ENCODE data around the gene UEVLD.

Gene UEVLD

DNA sequence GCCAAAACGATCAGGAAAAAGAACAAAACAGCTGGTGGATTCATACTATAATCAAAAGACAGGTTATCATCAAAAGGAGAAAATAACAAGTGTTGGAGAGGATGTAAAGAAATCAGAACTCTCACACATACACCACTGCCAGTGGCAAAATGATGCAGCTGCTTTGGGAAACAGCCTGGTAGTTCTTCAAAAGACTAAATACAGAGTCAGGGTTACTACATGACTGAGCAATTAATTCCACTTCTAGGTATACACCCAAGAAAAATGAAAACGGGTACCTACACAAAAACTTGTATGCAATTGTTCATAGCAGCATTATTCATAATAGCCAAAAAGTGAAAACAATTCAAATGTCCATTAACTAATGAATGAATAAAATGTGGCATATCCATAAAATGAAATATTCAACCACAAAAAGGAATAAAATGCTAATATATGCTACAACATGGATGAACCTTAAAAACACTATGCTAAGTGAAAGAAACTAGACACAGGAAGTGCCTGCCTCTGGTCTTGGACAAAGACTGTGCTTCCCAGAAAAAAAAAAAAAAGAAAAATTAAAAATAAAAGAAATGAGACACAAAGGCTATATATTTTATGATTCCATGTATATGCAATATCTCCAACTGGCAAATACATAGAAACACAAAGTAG is 8.3 kb downstream of the UEVLD start:
- no peak for DNase-seq

DNA sequence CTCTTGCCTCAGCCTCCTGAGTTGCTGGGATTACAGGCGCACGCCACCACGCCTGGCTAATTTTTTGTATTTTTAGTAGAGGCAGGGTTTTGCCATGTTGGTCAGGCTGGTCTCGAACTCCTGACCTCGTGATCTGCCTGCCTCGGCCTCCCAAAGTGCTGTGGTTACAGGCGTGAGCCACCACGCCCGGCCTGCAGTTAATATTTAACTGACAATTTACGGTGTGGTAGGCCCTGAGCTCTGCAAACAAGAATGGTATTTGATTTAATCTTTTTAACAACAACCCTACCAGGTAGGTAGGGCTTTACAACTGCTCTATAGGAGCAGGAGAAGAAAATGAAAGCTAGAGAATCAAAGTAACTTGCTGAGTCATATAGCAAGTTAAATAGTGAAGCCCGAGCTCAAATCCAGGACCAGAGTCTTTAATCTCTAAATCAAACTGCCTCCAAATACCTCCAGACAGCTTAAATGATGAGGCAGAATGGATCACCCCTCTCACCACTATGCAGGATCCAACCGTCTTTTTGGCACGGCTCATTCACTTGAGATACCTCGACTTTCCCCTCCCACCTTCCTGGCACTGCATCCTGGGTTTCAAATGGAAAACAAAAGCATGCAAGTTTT is 9.4 kb downstream of the UEVLD start:
- no peak for DNase-seq

DNA sequence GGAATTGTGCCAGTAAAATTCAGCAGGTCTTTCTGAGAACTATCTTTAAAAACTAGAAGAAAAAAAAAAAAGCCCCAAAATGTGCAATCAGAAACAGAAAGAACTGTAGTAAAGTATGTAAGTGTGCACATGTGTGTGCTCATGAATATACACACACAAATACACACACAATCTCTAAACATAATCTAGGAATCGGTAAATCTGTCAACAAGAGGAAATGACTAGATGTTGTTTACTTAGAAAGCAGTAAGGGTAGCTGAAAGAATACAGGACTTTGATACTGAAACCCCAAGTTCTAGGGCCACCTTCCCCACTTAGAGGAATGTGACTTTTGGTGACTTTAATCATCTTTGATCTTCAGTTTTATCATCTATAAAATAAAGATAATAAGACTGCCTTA is 13.2 kb downstream of the UEVLD start:
- DNase-seq = no peak

DNA sequence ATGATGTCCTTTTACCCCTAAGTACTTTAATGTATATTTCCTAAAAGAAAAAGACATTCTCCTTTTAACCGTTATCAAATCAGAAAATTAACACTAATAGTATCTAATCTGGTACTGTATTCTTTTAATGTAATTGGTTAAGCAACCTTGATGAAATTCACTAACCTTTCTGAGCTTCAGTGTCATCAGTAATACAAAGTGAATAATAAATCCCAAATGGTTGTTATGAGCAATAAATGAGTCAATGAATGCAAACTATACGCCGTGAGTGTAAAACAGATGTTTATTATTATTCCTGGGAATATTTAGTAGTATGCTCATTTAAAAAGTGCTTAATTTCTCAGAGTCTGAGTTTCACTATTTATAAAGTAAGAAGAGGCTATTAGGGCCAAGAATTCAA is 21.5 kb downstream of the UEVLD start:
- no peak for DNase-seq

DNA sequence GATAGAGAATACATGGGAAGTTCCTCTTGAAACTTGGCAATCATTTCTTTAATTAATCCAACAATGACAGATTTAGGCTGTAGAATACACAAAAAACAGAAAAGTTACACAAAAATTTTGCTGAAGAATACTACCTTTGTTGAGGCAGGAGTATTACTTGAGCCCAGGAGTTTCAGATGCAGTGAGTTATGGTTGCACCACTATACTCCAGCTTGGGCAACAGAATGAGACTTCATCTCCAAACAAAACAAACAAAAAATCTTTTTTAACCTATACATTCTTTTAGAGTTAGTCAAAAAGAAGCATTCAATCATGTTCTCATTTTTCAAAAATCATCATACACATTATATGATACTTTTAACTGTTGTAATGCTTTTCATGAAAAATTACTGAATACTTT is 22.1 kb downstream of the UEVLD start:
- no peak for DNase-seq

DNA sequence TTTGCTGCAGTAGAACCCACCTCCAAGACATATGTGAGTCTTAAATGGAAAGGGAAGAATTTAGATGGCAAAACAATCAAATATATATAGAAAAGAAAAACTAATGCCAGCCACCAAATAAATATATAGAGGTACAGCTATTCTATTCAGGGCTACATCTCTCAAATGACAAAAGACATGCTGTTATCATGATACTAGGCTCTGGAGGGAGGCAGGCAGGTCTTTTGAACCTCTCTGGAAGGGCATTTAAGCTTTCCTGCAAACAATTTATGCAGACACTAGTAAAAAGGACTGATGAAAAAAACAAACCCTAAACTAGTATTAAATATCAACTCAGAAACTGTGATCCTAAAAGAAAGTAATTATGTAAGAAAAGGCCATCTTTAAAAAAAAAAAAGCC is 24.4 kb downstream of the UEVLD start:
- no peak for DNase-seq

DNA sequence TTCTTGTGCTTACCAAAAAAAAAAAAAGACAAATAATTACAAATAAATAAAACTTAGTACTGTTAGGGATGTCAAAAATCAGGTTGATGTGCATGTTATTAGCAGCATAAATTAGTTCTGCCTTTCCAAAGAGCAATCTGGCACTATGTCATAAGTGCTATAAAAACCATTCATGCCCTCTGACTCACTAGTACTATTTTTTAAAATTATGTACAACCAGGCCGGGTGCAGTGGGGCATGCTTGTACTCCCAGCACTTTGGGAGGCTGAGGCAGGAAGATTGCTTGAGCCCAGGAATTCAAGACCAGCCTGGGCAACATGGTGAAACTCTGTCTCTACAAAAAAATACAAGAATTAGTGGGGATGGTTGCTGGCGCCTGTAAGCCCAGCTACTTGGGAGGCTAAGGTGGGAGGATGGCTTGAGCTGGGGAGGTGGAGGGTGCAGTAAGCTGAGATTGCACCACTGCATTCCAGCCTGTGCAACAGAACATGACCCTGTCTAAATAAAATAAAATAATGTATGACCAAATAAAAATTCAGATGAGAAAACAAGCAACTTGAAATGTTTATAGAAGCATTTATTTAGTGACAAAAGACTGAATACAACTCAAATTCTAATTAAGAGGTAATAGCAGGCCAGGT is 25.3 kb downstream of the UEVLD start:
- no peak for DNase-seq

DNA sequence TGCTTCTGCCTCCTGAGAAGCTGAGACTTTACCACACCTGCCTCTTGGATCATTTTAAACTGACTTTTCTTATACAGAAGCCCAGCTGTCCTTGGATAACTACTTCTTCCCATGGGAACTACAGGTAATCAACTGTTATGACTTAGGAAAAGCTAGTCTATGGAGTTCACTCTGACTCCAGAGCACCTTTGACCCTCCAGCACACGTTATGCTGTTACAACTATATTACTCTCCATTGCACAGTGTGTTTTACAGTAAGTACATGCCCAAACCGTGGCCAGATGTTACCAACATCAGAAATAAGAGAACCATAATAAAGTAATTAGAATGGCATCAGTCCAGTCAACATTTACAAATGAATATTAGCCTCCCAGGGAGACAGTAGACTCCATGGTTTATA is 40.5 kb downstream of the UEVLD start:
- DNase-seq = no peak

DNA sequence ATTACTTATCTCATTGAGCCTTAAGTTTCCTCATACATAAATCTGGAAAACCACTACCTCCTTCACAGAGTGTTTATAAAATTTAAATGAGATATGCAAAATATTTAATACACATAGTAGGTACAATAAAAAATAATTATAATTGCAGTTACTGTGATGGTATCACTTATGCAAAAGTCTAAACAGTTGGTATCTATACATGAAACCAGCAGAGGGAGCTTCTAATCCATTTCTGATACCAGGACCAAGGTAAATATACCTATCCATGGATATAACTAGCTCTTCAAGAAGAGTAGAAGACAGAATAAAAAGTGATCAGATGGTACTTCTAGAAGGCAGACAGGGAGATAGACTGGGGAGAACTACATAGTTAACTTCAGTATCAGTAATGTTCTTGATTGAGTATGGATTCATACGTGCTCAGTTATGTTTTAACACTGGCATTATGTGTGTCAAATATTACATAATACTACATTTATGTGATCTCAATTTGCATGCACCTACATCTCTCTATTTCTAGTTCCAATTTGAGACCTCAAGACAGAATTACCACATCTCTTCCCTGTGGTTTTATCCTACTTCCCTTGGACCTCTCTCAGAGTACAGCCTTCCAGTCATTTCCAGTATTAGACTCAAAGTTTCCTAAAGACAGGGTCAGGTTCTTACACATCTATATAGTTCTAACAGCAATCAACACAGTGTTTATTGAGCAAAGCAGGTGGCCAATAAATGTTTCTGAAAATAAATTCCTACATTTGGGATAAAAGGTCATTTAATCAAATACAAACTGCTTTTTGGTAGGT is 48.1 kb downstream of the UEVLD start:
- peak; percentile 14 for DNase-seq

DNA sequence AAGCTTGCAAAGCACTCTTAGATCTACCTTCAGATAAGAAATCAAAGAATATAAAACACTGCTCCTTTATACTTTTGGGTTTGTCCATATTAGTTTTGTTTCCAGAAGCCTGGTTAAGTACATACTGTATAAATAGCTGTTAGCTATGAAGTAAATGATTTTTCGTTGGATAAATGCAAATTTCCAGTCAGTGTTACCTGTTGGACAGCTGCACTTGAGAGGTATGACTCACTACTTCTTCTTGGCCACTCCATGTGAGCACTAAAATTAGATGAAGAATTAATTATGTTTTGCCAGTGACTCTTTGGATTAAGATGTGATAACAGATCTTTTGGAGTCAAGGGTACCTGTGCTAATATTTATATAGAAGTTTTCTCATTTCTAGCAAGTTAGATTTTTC is 52.3 kb downstream of the UEVLD start:
- no peak for DNase-seq

DNA sequence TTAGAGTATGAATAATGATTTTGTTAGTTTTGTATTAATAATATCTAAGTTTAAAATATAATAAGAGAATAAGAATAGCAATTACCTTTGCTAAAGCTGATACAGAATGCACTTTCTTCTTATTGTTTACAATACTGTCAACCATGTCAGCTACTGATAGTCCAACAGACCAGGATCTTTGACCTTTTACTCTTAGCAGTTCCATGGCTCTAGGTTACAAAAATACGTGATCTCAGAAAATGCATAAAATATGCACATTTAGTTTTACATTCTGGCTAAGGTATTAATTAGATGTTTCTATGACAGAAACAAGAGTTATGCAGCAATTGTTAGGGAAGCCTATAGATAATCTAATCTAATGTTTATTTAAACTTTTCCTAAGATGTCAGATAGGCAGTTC is 54.3 kb downstream of the UEVLD start:
- DNase-seq = no peak

DNA sequence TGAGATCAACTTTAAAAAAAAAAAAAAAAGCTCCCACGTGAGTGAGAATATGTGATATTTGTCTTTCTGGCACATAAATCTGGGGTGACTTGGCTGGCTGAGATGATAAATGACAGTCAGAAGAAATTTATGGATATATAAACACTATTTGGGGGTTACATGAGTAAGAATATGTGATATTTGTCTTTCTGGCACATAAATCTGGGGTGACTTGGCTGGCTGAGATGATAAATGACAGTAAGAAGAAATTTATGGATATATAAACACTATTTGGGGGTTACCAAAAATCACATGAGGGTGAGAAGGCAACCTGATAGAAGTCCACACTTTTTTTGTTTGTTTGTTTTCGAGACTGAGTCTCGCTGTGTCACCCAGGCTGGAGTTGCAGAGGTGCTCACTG is 55.2 kb downstream of the UEVLD start:
- DNase-seq = no peak

DNA sequence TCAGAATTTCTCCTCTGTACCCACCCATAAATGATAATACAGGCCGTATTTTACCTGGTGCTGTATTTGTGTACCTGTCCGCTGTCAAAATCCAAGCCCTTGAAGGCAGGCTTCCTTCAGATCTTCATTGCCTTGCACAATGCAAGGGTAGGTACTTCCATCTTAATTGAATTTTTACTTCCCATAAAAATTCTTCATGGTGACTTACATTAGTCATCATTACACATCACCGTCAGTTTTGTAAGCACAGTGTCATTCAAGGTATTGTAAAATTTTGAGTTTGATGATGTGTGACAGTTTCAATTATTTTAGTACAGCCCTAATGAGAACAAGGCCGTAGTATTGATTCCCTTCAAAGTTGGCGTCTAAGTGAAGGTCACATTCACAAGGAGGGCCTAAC is 61.0 kb downstream of the UEVLD start:
- DNase-seq = no peak

DNA sequence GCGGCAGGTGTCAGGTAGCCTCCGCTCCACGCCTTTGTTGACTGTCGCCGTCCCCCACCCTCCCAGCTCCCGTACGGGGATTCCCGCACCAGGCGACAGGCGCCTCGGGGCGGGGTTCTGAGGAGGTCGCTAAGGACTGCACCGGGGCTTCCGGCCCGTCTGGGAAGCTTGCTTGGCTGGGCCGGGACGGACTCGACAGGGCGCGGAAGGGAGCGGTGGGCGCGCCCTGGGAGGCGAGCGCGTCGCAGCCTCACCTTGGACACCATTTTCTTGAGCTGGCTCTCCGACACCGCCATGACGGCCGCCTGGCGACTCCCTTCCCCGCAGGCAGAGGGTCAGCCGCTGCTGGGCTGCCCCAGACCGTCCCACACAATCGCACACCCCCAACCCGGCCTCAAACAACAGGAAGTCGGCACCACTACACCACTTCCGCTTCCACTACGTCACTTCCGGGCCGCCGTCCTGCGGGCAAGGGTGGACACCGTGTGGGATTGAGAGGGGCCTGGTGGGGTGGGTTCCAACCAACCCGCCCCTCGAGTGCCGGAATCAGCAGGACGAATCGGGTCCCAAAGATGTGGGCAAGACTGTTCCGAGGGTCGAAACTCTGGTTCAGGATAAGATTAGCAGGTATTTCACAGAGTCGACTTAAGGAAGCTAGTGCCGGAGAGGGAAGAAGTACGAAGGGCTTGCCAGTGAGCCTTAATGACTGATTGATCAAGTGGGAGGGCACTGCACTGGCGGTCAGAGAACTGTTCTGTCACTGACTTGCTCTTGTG is 61.8 kb downstream of the UEVLD start, which contains the start of gene TSG101:
TSG101 (minus strand) TSS at position 422 of the 776 bp plus-strand sequence; CDS start at position 296, 126 bp downstream.
- DNase-seq = peak; percentile 29

DNA sequence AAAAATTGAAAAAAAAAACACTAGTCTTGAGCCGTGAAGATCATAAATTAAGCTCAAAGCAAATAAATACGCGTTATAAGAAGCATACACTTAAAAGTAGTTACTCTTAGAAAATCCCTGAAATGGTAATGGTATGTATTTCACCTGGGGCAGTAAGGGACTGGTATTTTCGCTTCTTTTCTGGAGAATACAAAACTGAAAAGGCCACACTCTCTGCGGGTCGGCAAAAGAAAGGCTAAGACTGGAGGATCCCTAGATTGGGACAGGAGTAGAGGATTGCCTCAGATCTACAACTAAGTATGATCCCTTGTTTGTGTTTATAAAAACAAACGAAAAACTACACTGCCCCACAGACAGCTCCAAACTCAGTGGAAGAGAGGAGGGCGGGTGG is 62.4 kb downstream of the UEVLD start:
- DNase-seq = no peak

DNA sequence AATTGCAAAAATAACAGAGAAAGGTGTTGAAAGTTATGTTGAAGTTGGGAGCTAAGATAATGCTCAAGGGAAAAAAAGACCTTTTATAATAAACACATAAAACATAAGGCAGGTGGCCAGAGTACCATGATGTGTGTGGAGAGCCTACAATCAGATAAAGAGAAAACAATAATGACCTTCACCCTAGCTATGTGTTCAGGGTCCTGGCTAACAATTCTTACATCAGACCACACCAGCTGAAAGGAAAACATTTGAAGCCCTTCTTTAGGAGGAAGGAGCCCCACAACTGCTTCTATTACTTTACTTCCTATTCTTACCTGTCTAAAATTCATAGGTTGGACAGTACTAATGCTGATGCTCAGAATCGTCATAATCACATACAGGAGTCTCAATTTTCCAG is 64.3 kb downstream of the UEVLD start:
- DNase-seq = no peak

DNA sequence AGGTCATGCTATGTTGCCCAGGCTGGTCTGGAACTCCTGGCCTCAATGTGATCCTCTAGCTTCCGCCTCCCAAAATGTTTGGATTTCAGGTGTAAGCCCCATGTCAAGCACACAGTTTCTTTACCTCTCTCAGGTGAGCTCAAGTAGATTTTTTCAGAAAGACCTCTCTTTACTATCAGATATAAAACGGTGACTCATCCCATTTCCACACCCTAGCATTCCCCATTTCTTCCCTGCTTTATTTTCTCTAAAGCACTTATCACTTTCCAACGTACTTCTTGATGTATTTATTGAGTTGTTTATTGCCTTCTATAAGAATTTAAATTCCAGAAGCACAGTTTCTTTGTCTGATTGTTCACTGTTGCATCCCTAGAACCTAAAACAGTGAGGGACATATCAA is 65.5 kb downstream of the UEVLD start:
- no peak for DNase-seq

DNA sequence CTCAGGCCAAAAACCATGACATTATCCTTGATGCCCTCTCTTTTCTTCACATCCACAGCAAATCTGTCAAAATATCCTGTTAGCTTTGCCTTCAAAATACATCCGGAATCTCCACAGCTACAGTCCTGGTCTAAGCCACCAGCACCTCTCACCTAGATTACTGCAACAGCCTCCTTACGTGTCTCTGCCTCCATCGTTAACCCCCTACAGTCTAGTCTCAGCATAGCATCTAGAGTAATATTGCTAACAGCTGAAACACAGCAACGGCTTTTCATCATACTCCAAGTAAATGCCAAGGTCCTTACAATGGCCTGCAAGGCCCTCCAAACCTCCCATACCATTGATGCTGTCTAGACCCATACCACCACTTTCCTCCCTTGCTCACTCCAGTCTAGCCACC is 66.1 kb downstream of the UEVLD start:
- DNase-seq = no peak

DNA sequence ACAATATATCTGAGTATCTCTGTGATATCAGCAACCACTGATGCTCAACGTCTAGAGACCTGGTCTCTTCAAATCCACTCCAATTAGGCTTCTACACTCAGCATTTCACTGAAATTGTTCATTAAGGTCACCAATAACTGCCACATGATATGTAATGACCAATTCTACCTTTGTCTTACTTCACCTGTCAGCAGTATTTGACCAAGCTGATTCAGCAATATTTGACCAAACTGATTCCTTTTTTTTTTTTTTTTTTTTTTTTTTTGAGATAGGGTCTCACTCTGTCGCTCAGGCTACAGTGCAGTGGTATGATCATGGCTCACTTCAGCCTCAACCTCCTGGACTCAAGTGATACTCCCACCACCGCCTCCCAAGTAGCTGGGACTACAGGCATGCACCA is 67.4 kb downstream of the UEVLD start:
- no peak for DNase-seq

DNA sequence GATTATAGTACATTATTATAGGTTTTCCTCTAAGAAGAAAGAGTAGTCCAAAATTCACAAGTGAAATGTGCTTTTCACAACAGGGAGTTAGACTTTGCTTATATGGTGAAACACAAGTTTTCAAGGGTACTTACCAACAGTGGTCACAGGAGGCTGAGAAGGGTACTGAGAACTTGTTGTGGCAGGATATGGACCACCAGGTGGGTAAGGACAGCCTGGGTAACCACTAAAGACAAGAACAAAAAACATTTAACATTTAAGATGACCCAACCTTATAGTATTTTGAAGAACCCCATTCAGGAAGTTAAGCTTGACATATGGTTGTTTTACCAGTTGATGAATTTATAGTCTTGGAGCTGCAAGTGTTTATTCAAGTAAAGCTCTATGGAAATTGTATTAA is 86.2 kb downstream of the UEVLD start:
- DNase-seq = no peak

DNA sequence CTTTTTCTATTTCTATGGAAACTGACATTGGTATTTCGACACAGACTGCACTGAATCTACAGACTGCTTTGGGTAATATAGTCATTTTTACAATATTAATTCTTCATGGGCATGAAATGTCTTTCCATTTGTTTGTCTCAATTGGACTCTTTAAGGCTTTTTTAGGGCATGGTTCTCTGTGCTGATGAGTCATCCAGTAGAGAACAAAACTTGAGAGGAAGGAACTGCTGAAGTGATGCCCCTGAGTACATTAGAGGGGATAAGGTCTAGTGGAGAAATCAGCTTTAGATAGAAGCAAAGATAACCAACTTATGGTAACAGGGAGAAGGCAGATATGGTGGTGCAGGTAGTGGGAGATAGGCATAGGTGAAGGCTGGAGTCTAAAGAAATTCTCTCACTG is 86.9 kb downstream of the UEVLD start:
- DNase-seq = no peak

DNA sequence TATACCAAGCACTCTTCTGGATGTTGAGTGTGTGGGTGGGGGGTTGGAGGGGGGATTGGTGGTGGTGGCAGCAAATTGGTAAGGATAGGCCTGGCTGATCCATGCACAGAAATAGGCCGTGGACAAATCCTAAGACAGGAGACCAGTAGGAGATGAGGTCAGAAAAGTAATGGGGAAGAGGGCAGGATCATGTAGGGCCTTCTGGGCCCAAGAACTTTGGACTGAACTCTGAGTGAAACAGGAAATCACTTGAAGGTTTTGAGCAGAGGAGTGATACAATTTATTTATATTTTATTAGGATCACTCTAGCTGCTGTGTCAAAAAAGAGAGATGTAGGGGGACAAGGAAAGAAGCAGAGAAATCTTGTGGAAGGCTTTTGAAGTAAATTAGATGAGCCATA is 90.5 kb downstream of the UEVLD start:
- no peak for DNase-seq

DNA sequence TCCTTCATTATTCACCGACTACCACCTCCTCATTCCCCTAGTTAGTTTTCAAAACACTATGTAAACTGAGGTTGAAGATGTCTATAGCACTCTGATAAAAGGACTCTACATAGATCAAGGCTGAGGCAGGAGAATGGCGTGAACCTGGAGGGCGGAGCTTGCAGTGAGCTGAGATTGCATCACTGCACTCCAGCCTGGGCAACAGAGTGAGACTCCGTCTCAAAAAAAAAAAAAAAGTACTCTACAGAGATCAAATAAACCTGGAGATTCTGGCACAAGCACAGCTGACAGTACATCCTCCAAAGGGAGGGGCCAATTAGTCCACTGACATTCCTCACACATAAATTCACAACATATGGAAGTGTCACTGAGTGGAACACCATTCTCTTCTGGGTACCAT is 92.8 kb downstream of the UEVLD start:
- DNase-seq = no peak
